CD14-positive monocyte (primary cell): ENCODE data around the gene SRP14. TPM values are rescaled to one million over a fixed set of nuclear protein-coding genes. Genes with fewer than 3 reads are reported as not detected.
"Not testable (repeated sequence)": the region's sequence is repeated elsewhere in the genome, so short reads cannot be mapped to it uniquely, and the experiment has no call there.

Experiments
- DNase-seq, 3 donors: peaks; one replicate each; pipeline ENCODE4 v3.0.0-alpha.2; 2011 to 2022
- H2AFZ ChIP-seq: 2 replicates; pipeline ENCODE4 v1.6.0; 2012; ENCODE audit warnings: mild to moderate bottlenecking, low read depth, low read length, inconsistent platforms; ENCODE audit not compliant: insufficient read depth, poor library complexity, severe bottlenecking
- H3K27ac ChIP-seq, 2 donors: 1 replicate in 1 of 2; 2 replicates in 1 of 2; pipeline ENCODE4 v1.5.1; 2012 to 2013; ENCODE audit warnings: low read length in 2 of 2, control low read depth in 1 of 2, inconsistent platforms in 1 of 2, low read depth in 1 of 2, mild to moderate bottlenecking in 1 of 2
- H3K27me3 ChIP-seq, 2 donors: one replicate each; pipeline versions ENCODE4 v1.6.0 to v1.6.1; 2011 to 2013; ENCODE audit warnings: low read length in 2 of 2; ENCODE audit not compliant: control insufficient read depth in 2 of 2, insufficient read depth in 2 of 2
- H3K36me3 ChIP-seq, 2 donors: replicated peaks in 1 of 2; 1 replicate in 1 of 2; 2 replicates in 1 of 2; pipeline versions ENCODE4 v1.5.1 to v1.6.1; 2012 to 2013; ENCODE audit warnings: low read length in 2 of 2, control low read depth in 1 of 2, inconsistent platforms in 1 of 2, mild to moderate bottlenecking in 1 of 2; ENCODE audit not compliant: insufficient read depth in 2 of 2, control insufficient read depth in 1 of 2
- H3K4me1 ChIP-seq, 2 donors: 1 replicate in 1 of 2; 2 replicates in 1 of 2; pipeline versions ENCODE4 v1.5.1 to v1.6.1; 2012 to 2013; ENCODE audit warnings: low read length in 2 of 2, control low read depth in 1 of 2, inconsistent platforms in 1 of 2, mild to moderate bottlenecking in 1 of 2, moderate library complexity in 1 of 2; ENCODE audit not compliant: insufficient read depth in 2 of 2, control insufficient read depth in 1 of 2
- H3K4me2 ChIP-seq: replicated peaks from 2 replicates; pipeline ENCODE3; 2012; ENCODE audit warnings: low read length, moderate library complexity, mild to moderate bottlenecking; ENCODE audit not compliant: poor library complexity, severe bottlenecking; ENCODE audit errors: extremely low read depth
- H3K4me3 ChIP-seq, 3 experiments: fragments of 200-600 bp in 1 of 3; sonication (generic) in 1 of 3; replicated peaks in 1 of 3; 1 replicate in 2 of 3; 2 replicates in 1 of 3; pipeline ENCODE4 v1.5.1; 2011 to 2013; ENCODE audit warnings: low read length in 3 of 3, mild to moderate bottlenecking in 3 of 3, control low read depth in 2 of 3, low read depth in 2 of 3, inconsistent platforms in 1 of 3, moderate library complexity in 1 of 3
- H3K79me2 ChIP-seq: 2 replicates; pipeline ENCODE4 v1.6.0; 2012; ENCODE audit warnings: mild to moderate bottlenecking, control low read depth, inconsistent platforms, low read length, moderate library complexity; ENCODE audit not compliant: insufficient read depth
- H3K9ac ChIP-seq: 2 replicates; pipeline ENCODE4 v1.6.0; 2017; ENCODE audit warnings: low read length, mild to moderate bottlenecking; ENCODE audit not compliant: insufficient read depth, poor library complexity, severe bottlenecking
- H3K9me3 ChIP-seq, 2 donors: replicated peaks in 1 of 2; 1 replicate in 1 of 2; 2 replicates in 1 of 2; pipeline versions ENCODE4 v1.5.1 to v1.6.1; 2012 to 2013; ENCODE audit warnings: low read length in 2 of 2, control low read depth in 1 of 2; ENCODE audit not compliant: control insufficient read depth in 1 of 2, insufficient read depth in 1 of 2
- H4K20me1 ChIP-seq: 2 replicates; pipeline ENCODE4 v1.6.0; 2012; ENCODE audit warnings: mild to moderate bottlenecking, low read length, control low read depth, moderate library complexity; ENCODE audit not compliant: insufficient read depth
- H3K27ac Mint-ChIP-seq, 7 donors: one replicate each; pipeline ENCODE4 v1.8.0; 2020; ENCODE audit warnings: mild to moderate bottlenecking in 7 of 7, mixed read lengths in 7 of 7, moderate library complexity in 6 of 7, inconsistent platforms in 2 of 7
- H3K27me3 Mint-ChIP-seq, 3 donors: one replicate each; pipeline ENCODE4 v1.8.0; 2021 to 2022; ENCODE audit warnings: low read depth in 3 of 3, mild to moderate bottlenecking in 3 of 3, mixed read lengths in 3 of 3, moderate library complexity in 3 of 3, inconsistent platforms in 1 of 3
- H3K36me3 Mint-ChIP-seq, 2 donors: one replicate each; pipeline ENCODE4 v1.8.0; 2020; ENCODE audit warnings: mixed read lengths in 2 of 2, inconsistent platforms in 1 of 2, mild to moderate bottlenecking in 1 of 2
- H3K4me1 Mint-ChIP-seq: one replicate; pipeline ENCODE4 v1.8.0; 2020; ENCODE audit warnings: mild to moderate bottlenecking, mixed read lengths
- H3K4me3 Mint-ChIP-seq, 2 donors: one replicate each; pipeline ENCODE4 v1.8.0; 2020; ENCODE audit warnings: mild to moderate bottlenecking in 2 of 2, mixed read lengths in 2 of 2, moderate library complexity in 1 of 2
- H3K9me3 Mint-ChIP-seq, 7 donors: one replicate each; pipeline ENCODE4 v1.8.0; 2020 to 2022; ENCODE audit warnings: mixed read lengths in 7 of 7, mild to moderate bottlenecking in 6 of 7, moderate library complexity in 6 of 7, inconsistent platforms in 2 of 7
- CTCF ChIP-seq: fragments of 200-600 bp; IDR thresholded peaks from one replicate; pipeline ENCODE4 v1.8.0; 2022; ENCODE audit warnings: antibody characterized with exemption, mild to moderate bottlenecking
- WGBS: methylation state at CpG from one replicate; pipeline ENCODE4 v1.1.5; 2013; ENCODE audit warnings: missing lambda C conversion rate; ENCODE audit not compliant: insufficient coverage; 5-methylcytosine and 5-hydroxymethylcytosine counted together
- intact Hi-C, 2 donors: fragments of 100-400 bp; cut with micrococcal nuclease; formaldehyde crosslinking; loops; one replicate each; pipeline versions ENCODE4 v1.15.0 to v1.15.1; 2023
- polyA plus RNA-seq, 3 donors: library from polyadenylated mRNA; depleted of rRNA in 1 of 3; unstranded in 2 of 3; stranded (reverse) in 1 of 3; fragments of 300-500 nt in 2 of 3; fragments of >200 nt in 1 of 3; fragmentation: Illumina TruSeq in 2 of 3; gene quantifications; 1 replicate in 2 of 3; 2 replicates in 1 of 3; pipeline ENCODE4 v1.2.3, GENCODE V29; 2012 to 2021

SRP14 gene
- polyA plus RNA-seq, 3 donors = 181 to 548 (median 525) TPM

- Histone ChIP-seq H3K27ac (peak overlapping the region in 1 of 2 donors; percentile 93), H2AFZ (peak overlapping the region; percentile 90), H3K79me2 (peaks cover 32% of the 10 kb centered on the region), H3K4me3 (peak overlapping the region; percentile 71 to 91 (median 73)), H3K27me3 (no peaks in the 10 kb centered on the region), H3K9me3 (no peaks in the 10 kb centered on the region), H3K4me2 (peak overlapping the region; percentile 98), H3K9ac (peak overlapping the region; percentile 97), H3K4me1 (peaks cover 11 to 23% of the 10 kb centered on the region in 2 donors), H4K20me1 (peaks cover 5% of the 10 kb centered on the region), H3K36me3 (peaks cover 38 to 45% of the 10 kb centered on the region in 2 donors)
- Mint-ChIP-seq H3K27ac (peak overlapping the region in 5 of 7 donors; percentile 94 to 98 (median 97)), H3K4me1 (peaks cover 23% of the 10 kb centered on the region), H3K27me3 (peaks cover 0 to 2% (median 0%) of the 10 kb centered on the region in 3 donors), H3K4me3 (peak overlapping the region; percentile 96 to 98), H3K36me3 (peaks cover 32 to 40% of the 10 kb centered on the region in 2 donors), H3K9me3 (no peaks in the 10 kb centered on the region)
- no peak for TF ChIP-seq CTCF
- WGBS = no CpG with 5 or more reads among the region's 3 CpGs
- no peak for DNase-seq
- intact Hi-C loops = loop anchor here in 1 of 2 donors (2.0 kb wide), 1 partner anchor 123 kb away; the partner anchor contains the start of gene BUB1B
These were observed 1.3 kb downstream of the SRP14 start for GRCh38 chr15:40037721-40038120.

GRCh38 chr15:40035182-40035581 is 3.8 kb downstream of the SRP14 start:
- H3K27me3 ChIP-seq, H3K27me3 Mint-ChIP-seq, H3K4me3 Mint-ChIP-seq, H3K4me3 ChIP-seq, H3K9me3 ChIP-seq, H3K4me2 ChIP-seq, intact Hi-C loops, H2AFZ ChIP-seq, H3K9me3 Mint-ChIP-seq, DNase-seq, H3K9ac ChIP-seq, H4K20me1 ChIP-seq, H3K27ac ChIP-seq: not testable (repeated sequence)
- peaks cover 59 to 70% of the 10 kb centered on the region in 2 donors for H3K36me3 ChIP-seq
- H3K79me2 ChIP-seq = peaks cover 29% of the 10 kb centered on the region
- Mint-ChIP-seq H3K27ac (peak overlapping the region in 1 of 7 donors; percentile 46), H3K36me3 (peaks cover 54 to 63% of the 10 kb centered on the region in 2 donors), H3K4me1 (peaks cover 20% of the 10 kb centered on the region)
- peaks cover 11 to 21% of the 10 kb centered on the region in 2 donors for H3K4me1 ChIP-seq
- 100% methylated on average over 1 of the region's 1 CpG for WGBS
